K562 (cell line): Measurements from ENCODE around the gene ATF5. TPM values are rescaled to one million over a fixed set of nuclear protein-coding genes. Genes with fewer than 3 reads are reported as not detected.

Experiments
- CBX1 ChIP-seq: sonication (generic); IDR thresholded peaks from 2 replicates; pipeline ENCODE4 v1.6.1; 2016; ENCODE audit warnings: antibody characterized with exemption, low read depth, mild to moderate bottlenecking
- CBX2 ChIP-seq: fragments of 200-600 bp; sonication (generic); IDR thresholded peaks from one replicate; pipeline ENCODE4 v1.6.1; 2012; ENCODE audit warnings: mild to moderate bottlenecking, low read length, inconsistent platforms; ENCODE audit not compliant: insufficient read depth, poor library complexity, severe bottlenecking
- GATAD2B ChIP-seq: fragments of 450-650 bp; IDR thresholded peaks from 2 replicates; pipeline ENCODE4 v1.6.1; 2017; ENCODE audit warnings: mild to moderate bottlenecking, borderline replicate concordance
- HDAC6 ChIP-seq: IDR thresholded peaks from 2 replicates; pipeline ENCODE4 v1.6.1; 2012; ENCODE audit warnings: low read depth, mild to moderate bottlenecking, control low read depth, inconsistent platforms, low read length, moderate library complexity
- HIVEP1 ChIP-seq: fragments of 250-450 bp; sonication (Bioruptor Pico); IDR thresholded peaks from 2 replicates; pipeline ENCODE4 v1.4.0; 2020; ENCODE audit warnings: mild to moderate bottlenecking
- IRF2 ChIP-seq: sonication (generic); formaldehyde crosslinking; IDR thresholded peaks from 2 replicates; pipeline ENCODE4 v1.8.1; 2022; ENCODE audit warnings: mild to moderate bottlenecking, missing genetic modification reagents
- NFIC ChIP-seq: fragments of 450-650 bp; IDR thresholded peaks from 2 replicates; pipeline ENCODE4 v1.6.1; 2017; ENCODE audit warnings: mild to moderate bottlenecking, inconsistent platforms
- POLR2AphosphoS2 ChIP-seq: IDR thresholded peaks from 2 replicates; pipeline ENCODE4 v1.6.1; 2012; ENCODE audit warnings: low read length, improper control_type of control experiment
- SP2 ChIP-seq: IDR thresholded peaks from 2 replicates; pipeline ENCODE4 v1.6.1; 2011; ENCODE audit warnings: mild to moderate bottlenecking, low read depth, low read length, moderate library complexity; ENCODE audit not compliant: poor library complexity, severe bottlenecking; ENCODE audit errors: extremely low read depth
- YY1 ChIP-seq, 3 experiments: IDR thresholded peaks; 2 replicates each; pipeline ENCODE4 v1.6.1; 2011; ENCODE audit warnings: low read length in 2 of 3, mild to moderate bottlenecking in 2 of 3, moderate library complexity in 2 of 3, borderline replicate concordance in 1 of 3, control low read depth in 1 of 3, low read depth in 1 of 3; ENCODE audit not compliant: insufficient read depth in 3 of 3, insufficient replicate concordance in 2 of 3, control insufficient read depth in 1 of 3, insufficient read length in 1 of 3; ENCODE audit errors: extremely low read depth in 1 of 3
- ZNF174 ChIP-seq: fragments of 250-450 bp; sonication (Bioruptor Pico); IDR thresholded peaks from 2 replicates; pipeline ENCODE4 v1.4.0; 2020; ENCODE audit warnings: mild to moderate bottlenecking
- ZNF384 ChIP-seq: IDR thresholded peaks from 2 replicates; pipeline ENCODE4 v1.6.1; 2012; ENCODE audit warnings: low read depth, low read length, improper control_type of control experiment
- polyA plus RNA-seq, 8 experiments: library from polyadenylated mRNA; depleted of rRNA in 4 of 8; stranded (reverse) in 5 of 8; unstranded in 3 of 8; fragments of >200 nt; fragmentation: Nextera tagmentation in 2 of 8; fragmentation: Illumina TruSeq in 1 of 8; extraction: Ambion mirVana in 2 of 8; extraction: Trizol in 1 of 8; gene quantifications; 2 replicates each; pipeline versions ENCODE4 v1.2.1 to v1.2.3, GENCODE V29; 2011 to 2014; ENCODE audit warnings: inconsistent platforms in 1 of 8, missing spikeins in 1 of 8
- total RNA-seq, 7 experiments: library from RNA; depleted of rRNA in 6 of 7; stranded (reverse); fragments of >200 nt in 6 of 7; fragmentation: Illumina TruSeq in 2 of 7; extraction: Trizol in 2 of 7; gene quantifications; 2 replicates each; pipeline versions ENCODE4 v1.2.1 to v1.2.3, GENCODE V29; 2011 to 2021; ENCODE audit warnings: low replicate concordance in 1 of 7
- TF ChIP-seq, protein P1 (sequence below): sonication (generic); formaldehyde crosslinking; IDR thresholded peaks from 2 replicates; pipeline ENCODE4 v1.8.1; 2023; ENCODE audit warnings: mild to moderate bottlenecking, missing genetic modification reagents
- TF ChIP-seq, protein P2 (sequence below): fragments of 450-650 bp; IDR thresholded peaks from 2 replicates; pipeline ENCODE4 v1.6.1; 2016; ENCODE audit warnings: missing biosample characterization, missing genetic modification characterization
- TF ChIP-seq, protein P3 (sequence below): fragments of 450-650 bp; IDR thresholded peaks from 2 replicates; pipeline ENCODE4 v1.6.1; 2017; ENCODE audit warnings: mild to moderate bottlenecking, moderate library complexity
- TF ChIP-seq, protein P4 (sequence below): IDR thresholded peaks from 2 replicates; pipeline ENCODE4 v1.6.1; 2011; ENCODE audit not compliant: insufficient read length; ENCODE audit errors: extremely low read depth
- TF ChIP-seq, protein P5 (sequence below): fragments of 250-450 bp; sonication (Bioruptor Pico); IDR thresholded peaks from 2 replicates; pipeline ENCODE4 v1.4.0; 2020; ENCODE audit warnings: mild to moderate bottlenecking, moderate library complexity, borderline replicate concordance

ATF5 gene
- total and polyA plus RNA-seq, 9 of the 15 experiments (the other 6 are each of a cell fraction or from before 2014, with no cell fraction given) = 3.0 to 57.6 (median 11.1) TPM

DNA sequence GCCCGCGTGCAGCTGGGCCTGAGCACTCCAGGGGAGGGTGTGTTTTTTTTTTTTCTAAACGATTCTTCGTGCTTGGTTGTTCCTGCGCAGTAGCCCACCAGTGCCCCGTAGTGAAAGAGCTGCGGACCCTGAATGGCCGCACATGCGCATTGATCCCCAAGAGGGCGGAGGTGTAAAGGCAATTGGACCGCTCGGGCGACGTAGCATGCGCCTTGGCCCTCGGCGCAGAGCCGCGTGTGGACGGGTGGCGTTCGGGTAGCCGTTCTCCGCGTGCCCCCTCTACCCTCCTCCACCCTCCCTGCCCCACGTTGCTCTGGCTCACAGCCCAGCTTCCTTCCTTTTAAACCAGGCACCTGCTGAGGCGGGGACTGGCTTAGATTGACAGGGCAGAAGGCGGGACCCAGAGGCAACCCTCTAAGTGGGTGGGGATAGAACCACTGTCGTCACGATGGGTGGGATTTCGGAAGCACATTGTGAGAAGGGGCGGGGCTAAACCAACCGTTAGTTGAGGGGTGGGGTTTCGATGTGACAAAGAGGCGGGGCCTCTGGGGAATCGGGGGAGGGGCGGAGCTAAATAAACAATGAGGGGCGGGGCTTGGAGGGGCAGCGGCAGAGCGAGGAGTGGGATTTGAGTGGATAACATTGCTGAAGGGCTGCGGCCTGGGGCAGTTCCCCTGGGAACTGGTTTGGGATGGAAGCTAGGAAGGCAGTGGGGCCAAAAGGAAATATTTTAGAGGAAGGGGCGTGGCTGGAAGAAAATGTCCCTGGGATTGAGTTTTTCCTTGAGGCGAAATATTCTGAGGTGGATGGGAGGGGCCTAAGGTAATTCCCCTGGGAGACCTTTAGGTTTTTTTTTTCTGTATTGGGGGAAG lies 842 bp downstream of the ATF5 start (continued):
- TF ChIP-seq, protein P1, sequence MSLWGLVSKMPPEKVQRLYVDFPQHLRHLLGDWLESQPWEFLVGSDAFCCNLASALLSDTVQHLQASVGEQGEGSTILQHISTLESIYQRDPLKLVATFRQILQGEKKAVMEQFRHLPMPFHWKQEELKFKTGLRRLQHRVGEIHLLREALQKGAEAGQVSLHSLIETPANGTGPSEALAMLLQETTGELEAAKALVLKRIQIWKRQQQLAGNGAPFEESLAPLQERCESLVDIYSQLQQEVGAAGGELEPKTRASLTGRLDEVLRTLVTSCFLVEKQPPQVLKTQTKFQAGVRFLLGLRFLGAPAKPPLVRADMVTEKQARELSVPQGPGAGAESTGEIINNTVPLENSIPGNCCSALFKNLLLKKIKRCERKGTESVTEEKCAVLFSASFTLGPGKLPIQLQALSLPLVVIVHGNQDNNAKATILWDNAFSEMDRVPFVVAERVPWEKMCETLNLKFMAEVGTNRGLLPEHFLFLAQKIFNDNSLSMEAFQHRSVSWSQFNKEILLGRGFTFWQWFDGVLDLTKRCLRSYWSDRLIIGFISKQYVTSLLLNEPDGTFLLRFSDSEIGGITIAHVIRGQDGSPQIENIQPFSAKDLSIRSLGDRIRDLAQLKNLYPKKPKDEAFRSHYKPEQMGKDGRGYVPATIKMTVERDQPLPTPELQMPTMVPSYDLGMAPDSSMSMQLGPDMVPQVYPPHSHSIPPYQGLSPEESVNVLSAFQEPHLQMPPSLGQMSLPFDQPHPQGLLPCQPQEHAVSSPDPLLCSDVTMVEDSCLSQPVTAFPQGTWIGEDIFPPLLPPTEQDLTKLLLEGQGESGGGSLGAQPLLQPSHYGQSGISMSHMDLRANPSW (CRISPR knock-in tag) = no peak
- TF ChIP-seq GATAD2B (no peak), CBX1 (peak; percentile 22; the same call in 1 of the 2 replicates), IRF2 (CRISPR knock-in tag) (no peak), NFIC (peak; percentile 93), ZNF174 (no peak), HIVEP1 (no peak), CBX2 (no peak), HDAC6 (no peak), SP2 (peak; percentile 6), YY1 (IDR thresholded peaks at IDR 0.05; ENCODE audit: borderline replicate concordance in 1 of 3, control insufficient read depth in 1 of 3, extremely low read depth in 1 of 3, insufficient read depth in 3 of 3, insufficient read length in 1 of 3, insufficient replicate concordance in 2 of 3, low read depth in 1 of 3, low read length in 2 of 3) (peak in 1 of 3 experiments; percentile 24), POLR2AphosphoS2 (peak; percentile 35; the same call in 1 of the 2 replicates), ZNF384 (peak; percentile 8; the same call in 1 of the 2 replicates)
- TF ChIP-seq, protein P2, sequence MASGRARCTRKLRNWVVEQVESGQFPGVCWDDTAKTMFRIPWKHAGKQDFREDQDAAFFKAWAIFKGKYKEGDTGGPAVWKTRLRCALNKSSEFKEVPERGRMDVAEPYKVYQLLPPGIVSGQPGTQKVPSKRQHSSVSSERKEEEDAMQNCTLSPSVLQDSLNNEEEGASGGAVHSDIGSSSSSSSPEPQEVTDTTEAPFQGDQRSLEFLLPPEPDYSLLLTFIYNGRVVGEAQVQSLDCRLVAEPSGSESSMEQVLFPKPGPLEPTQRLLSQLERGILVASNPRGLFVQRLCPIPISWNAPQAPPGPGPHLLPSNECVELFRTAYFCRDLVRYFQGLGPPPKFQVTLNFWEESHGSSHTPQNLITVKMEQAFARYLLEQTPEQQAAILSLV (tag) = no peak
- TF ChIP-seq, protein P3, sequence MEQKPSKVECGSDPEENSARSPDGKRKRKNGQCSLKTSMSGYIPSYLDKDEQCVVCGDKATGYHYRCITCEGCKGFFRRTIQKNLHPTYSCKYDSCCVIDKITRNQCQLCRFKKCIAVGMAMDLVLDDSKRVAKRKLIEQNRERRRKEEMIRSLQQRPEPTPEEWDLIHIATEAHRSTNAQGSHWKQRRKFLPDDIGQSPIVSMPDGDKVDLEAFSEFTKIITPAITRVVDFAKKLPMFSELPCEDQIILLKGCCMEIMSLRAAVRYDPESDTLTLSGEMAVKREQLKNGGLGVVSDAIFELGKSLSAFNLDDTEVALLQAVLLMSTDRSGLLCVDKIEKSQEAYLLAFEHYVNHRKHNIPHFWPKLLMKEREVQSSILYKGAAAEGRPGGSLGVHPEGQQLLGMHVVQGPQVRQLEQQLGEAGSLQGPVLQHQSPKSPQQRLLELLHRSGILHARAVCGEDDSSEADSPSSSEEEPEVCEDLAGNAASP = no peak
- TF ChIP-seq, protein P4, sequence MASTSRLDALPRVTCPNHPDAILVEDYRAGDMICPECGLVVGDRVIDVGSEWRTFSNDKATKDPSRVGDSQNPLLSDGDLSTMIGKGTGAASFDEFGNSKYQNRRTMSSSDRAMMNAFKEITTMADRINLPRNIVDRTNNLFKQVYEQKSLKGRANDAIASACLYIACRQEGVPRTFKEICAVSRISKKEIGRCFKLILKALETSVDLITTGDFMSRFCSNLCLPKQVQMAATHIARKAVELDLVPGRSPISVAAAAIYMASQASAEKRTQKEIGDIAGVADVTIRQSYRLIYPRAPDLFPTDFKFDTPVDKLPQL = peak; percentile 58
- TF ChIP-seq, protein P5, sequence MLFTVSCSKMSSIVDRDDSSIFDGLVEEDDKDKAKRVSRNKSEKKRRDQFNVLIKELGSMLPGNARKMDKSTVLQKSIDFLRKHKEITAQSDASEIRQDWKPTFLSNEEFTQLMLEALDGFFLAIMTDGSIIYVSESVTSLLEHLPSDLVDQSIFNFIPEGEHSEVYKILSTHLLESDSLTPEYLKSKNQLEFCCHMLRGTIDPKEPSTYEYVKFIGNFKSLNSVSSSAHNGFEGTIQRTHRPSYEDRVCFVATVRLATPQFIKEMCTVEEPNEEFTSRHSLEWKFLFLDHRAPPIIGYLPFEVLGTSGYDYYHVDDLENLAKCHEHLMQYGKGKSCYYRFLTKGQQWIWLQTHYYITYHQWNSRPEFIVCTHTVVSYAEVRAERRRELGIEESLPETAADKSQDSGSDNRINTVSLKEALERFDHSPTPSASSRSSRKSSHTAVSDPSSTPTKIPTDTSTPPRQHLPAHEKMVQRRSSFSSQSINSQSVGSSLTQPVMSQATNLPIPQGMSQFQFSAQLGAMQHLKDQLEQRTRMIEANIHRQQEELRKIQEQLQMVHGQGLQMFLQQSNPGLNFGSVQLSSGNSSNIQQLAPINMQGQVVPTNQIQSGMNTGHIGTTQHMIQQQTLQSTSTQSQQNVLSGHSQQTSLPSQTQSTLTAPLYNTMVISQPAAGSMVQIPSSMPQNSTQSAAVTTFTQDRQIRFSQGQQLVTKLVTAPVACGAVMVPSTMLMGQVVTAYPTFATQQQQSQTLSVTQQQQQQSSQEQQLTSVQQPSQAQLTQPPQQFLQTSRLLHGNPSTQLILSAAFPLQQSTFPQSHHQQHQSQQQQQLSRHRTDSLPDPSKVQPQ (CRISPR knock-in tag) = no peak
